Liver (tissue), 9 donors: ENCODE results near the gene GRK5. TPM values are rescaled to one million over a fixed set of nuclear protein-coding genes. Genes with fewer than 3 reads are reported as not detected.

Experiments
- DNase-seq: peaks from one replicate; pipeline ENCODE4 v3.0.0-alpha.2; 2017; ENCODE audit warnings: low spot score
- H3K27ac ChIP-seq, 2 donors: one replicate each; pipeline ENCODE4 v1.7.0; 2013; ENCODE audit warnings: inconsistent platforms in 2 of 2, low read length in 2 of 2, control low read depth in 1 of 2, low read depth in 1 of 2, mild to moderate bottlenecking in 1 of 2
- H3K27me3 ChIP-seq, 4 donors: one replicate each; pipeline versions ENCODE4 v1.6.1 to v1.7.0; 2013; ENCODE audit warnings: low read length in 3 of 4, inconsistent platforms in 1 of 4, mild to moderate bottlenecking in 1 of 4, moderate library complexity in 1 of 4; ENCODE audit not compliant: control insufficient read depth in 4 of 4, insufficient read depth in 4 of 4
- H3K36me3 ChIP-seq, 4 donors: one replicate each; pipeline versions ENCODE4 v1.6.1 to v1.7.0; 2013; ENCODE audit warnings: low read length in 3 of 4, mild to moderate bottlenecking in 3 of 4, low read depth in 1 of 4, moderate library complexity in 1 of 4; ENCODE audit not compliant: control insufficient read depth in 4 of 4, insufficient read depth in 3 of 4
- H3K4me1 ChIP-seq, 4 donors: one replicate each; pipeline versions ENCODE4 v1.6.1 to v1.7.0; 2013; ENCODE audit warnings: low read length in 3 of 4, mild to moderate bottlenecking in 3 of 4, moderate library complexity in 1 of 4; ENCODE audit not compliant: control insufficient read depth in 4 of 4, insufficient read depth in 4 of 4
- H3K4me3 ChIP-seq, 3 donors: one replicate each; pipeline versions ENCODE4 v1.6.1 to v1.7.0; 2013; ENCODE audit warnings: low read length in 3 of 3, control low read depth in 1 of 3, low read depth in 1 of 3, mild to moderate bottlenecking in 1 of 3
- H3K9ac ChIP-seq, 2 donors: one replicate each; pipeline ENCODE4 v1.7.0; 2013; ENCODE audit warnings: low read length in 2 of 2, mild to moderate bottlenecking in 2 of 2, moderate library complexity in 2 of 2, control low read depth in 1 of 2, low read depth in 1 of 2
- H3K9me3 ChIP-seq, 4 donors: one replicate each; pipeline versions ENCODE4 v1.6.1 to v1.7.0; 2013; ENCODE audit warnings: low read length in 3 of 4; ENCODE audit not compliant: control insufficient read depth in 4 of 4
- EGR1 ChIP-seq, 2 donors: IDR thresholded peaks; 2 replicates each; pipeline ENCODE4 v1.6.1; 2016 to 2018; ENCODE audit warnings: antibody characterized with exemption in 2 of 2, low read depth in 2 of 2
- FOXA1 ChIP-seq: IDR thresholded peaks from 2 replicates; pipeline ENCODE4 v1.6.1; 2016; ENCODE audit warnings: antibody characterized with exemption
- FOXA2 ChIP-seq: IDR thresholded peaks from 2 replicates; pipeline ENCODE4 v1.6.1; 2016; ENCODE audit warnings: antibody characterized with exemption
- GABPA ChIP-seq, 2 donors: IDR thresholded peaks in 1 of 2; conservative IDR thresholded peaks in 1 of 2; 2 replicates each; pipeline ENCODE4 v1.6.1; 2016; ENCODE audit warnings: antibody characterized with exemption in 2 of 2, mild to moderate bottlenecking in 1 of 2, moderate library complexity in 1 of 2
- HNF4A ChIP-seq, 2 donors: conservative IDR thresholded peaks; 2 replicates each; pipeline ENCODE4 v1.6.1; 2016; ENCODE audit warnings: antibody characterized with exemption in 2 of 2, mild to moderate bottlenecking in 2 of 2
- HNF4G ChIP-seq: IDR thresholded peaks from 2 replicates; pipeline ENCODE4 v1.6.1; 2016; ENCODE audit warnings: antibody characterized with exemption
- JUND ChIP-seq, 2 donors: IDR thresholded peaks; 2 replicates each; pipeline ENCODE4 v1.6.1; 2016; ENCODE audit warnings: antibody characterized with exemption in 2 of 2
- MAX ChIP-seq: IDR thresholded peaks from 2 replicates; pipeline ENCODE4 v1.6.1; 2016; ENCODE audit warnings: antibody characterized with exemption
- RAD21 ChIP-seq, 2 donors: IDR thresholded peaks; 2 replicates each; pipeline ENCODE4 v1.6.1; 2016; ENCODE audit warnings: antibody characterized with exemption in 2 of 2, mild to moderate bottlenecking in 2 of 2
- RXRA ChIP-seq, 2 donors: IDR thresholded peaks; 2 replicates each; pipeline ENCODE4 v1.6.1; 2017 to 2018; ENCODE audit warnings: antibody characterized with exemption in 2 of 2, mild to moderate bottlenecking in 1 of 2
- SP1 ChIP-seq: IDR thresholded peaks from 2 replicates; pipeline ENCODE4 v1.6.1; 2018; ENCODE audit warnings: antibody characterized with exemption, mild to moderate bottlenecking
- TAF1 ChIP-seq: conservative IDR thresholded peaks from 2 replicates; pipeline ENCODE4 v1.6.1; 2016; ENCODE audit warnings: antibody characterized with exemption, mild to moderate bottlenecking
- YY1 ChIP-seq: IDR thresholded peaks from 2 replicates; pipeline ENCODE4 v1.6.1; 2016; ENCODE audit warnings: antibody characterized with exemption, mild to moderate bottlenecking
- ZBTB33 ChIP-seq: IDR thresholded peaks from 2 replicates; pipeline ENCODE4 v1.6.1; 2016; ENCODE audit warnings: antibody characterized with exemption
- WGBS: extraction: QIAGEN DNeasy Blood & Tissue Kit; methylation state at CpG from one replicate; pipeline ENCODE4 v1.1.7; 2013; 5-methylcytosine and 5-hydroxymethylcytosine counted together
- polyA plus RNA-seq, 2 donors: library from polyadenylated mRNA; stranded (reverse) in 1 of 2; unstranded in 1 of 2; fragments of 200-250 nt in 1 of 2; fragments of >200 nt in 1 of 2; fragmentation: Nextera tagmentation in 1 of 2; extraction: Ambion mirVana in 1 of 2; gene quantifications; one replicate each; pipeline versions ENCODE4 v1.2.1 to v1.2.3, GENCODE V29; 2013 to 2015
- total RNA-seq, 2 donors: library from RNA; depleted of rRNA; stranded (reverse); fragments of >200 nt; gene quantifications; one replicate each; pipeline ENCODE4 v1.2.3, GENCODE V29; 2014
- TF ChIP-seq, protein P1 (sequence below): IDR thresholded peaks from 2 replicates; pipeline ENCODE4 v1.6.1; 2016; ENCODE audit warnings: antibody characterized with exemption
- TF ChIP-seq, protein P2 (sequence below): fragments of 150-350 bp; IDR thresholded peaks from 2 replicates; pipeline ENCODE4 v1.5.1; 2017; ENCODE audit warnings: improper control_type of control experiment, low read depth, low read length; ENCODE audit not compliant: missing input control
- donor health status: healthy.
- donor health status: healthy.
- donor health status: healthy.
- donor health status: healthy.
- donor health status: healthy.

Gene GRK5
- total and polyA plus RNA-seq, 4 donors = 2.1 to 6.6 (median 5.1) TPM

GRCh38 chr10:119493155-119493554, 285.8 kb downstream of the GRK5 start:
- WGBS = 74% methylated on average over 11 of the region's 11 CpGs
- TF ChIP-seq FOXA1 (no peak), HNF4G (no peak), RAD21 (IDR thresholded peaks at IDR 0.05) (no peak), GABPA (IDR thresholded peaks at IDR 0.05 in 1 of 2, conservative IDR thresholded peaks at IDR 0.05 in 1 of 2) (no peak), ZBTB33 (no peak), TAF1 (no peak), SP1 (no peak), HNF4A (conservative IDR thresholded peaks at IDR 0.05) (no peak)
- TF ChIP-seq, protein P1, sequence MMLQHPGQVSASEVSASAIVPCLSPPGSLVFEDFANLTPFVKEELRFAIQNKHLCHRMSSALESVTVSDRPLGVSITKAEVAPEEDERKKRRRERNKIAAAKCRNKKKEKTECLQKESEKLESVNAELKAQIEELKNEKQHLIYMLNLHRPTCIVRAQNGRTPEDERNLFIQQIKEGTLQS = no peak
- H3K9me3 ChIP-seq = no peaks in the 10 kb centered on the region
- no peak overlapping the region for H3K9ac ChIP-seq
- no peak for DNase-seq
- no peaks in the 10 kb centered on the region for H3K27me3 ChIP-seq
- no peak overlapping the region for H3K27ac ChIP-seq
- H3K4me3 ChIP-seq = no peak overlapping the region
- no peaks in the 10 kb centered on the region for H3K36me3 ChIP-seq
- no peaks in the 10 kb centered on the region for H3K4me1 ChIP-seq

- Histone ChIP-seq H3K9ac (no peak overlapping the region), H3K9me3 (no peaks in the 10 kb centered on the region), H3K27ac (no peak overlapping the region), H3K4me3 (no peak overlapping the region), H3K4me1 (no peaks in the 10 kb centered on the region), H3K36me3 (no peaks in the 10 kb centered on the region), H3K27me3 (no peaks in the 10 kb centered on the region)
- TF ChIP-seq, protein P2, sequence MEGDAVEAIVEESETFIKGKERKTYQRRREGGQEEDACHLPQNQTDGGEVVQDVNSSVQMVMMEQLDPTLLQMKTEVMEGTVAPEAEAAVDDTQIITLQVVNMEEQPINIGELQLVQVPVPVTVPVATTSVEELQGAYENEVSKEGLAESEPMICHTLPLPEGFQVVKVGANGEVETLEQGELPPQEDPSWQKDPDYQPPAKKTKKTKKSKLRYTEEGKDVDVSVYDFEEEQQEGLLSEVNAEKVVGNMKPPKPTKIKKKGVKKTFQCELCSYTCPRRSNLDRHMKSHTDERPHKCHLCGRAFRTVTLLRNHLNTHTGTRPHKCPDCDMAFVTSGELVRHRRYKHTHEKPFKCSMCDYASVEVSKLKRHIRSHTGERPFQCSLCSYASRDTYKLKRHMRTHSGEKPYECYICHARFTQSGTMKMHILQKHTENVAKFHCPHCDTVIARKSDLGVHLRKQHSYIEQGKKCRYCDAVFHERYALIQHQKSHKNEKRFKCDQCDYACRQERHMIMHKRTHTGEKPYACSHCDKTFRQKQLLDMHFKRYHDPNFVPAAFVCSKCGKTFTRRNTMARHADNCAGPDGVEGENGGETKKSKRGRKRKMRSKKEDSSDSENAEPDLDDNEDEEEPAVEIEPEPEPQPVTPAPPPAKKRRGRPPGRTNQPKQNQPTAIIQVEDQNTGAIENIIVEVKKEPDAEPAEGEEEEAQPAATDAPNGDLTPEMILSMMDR = no peak
- TF ChIP-seq GABPA (IDR thresholded peaks at IDR 0.05 in 1 of 2, conservative IDR thresholded peaks at IDR 0.05 in 1 of 2) (no peak), RXRA (IDR thresholded peaks at IDR 0.05) (no peak), JUND (IDR thresholded peaks at IDR 0.05) (no peak), FOXA2 (no peak), ZBTB33 (no peak), EGR1 (IDR thresholded peaks at IDR 0.05; ENCODE audit: low read depth in 2 of 2) (no peak), YY1 (no peak), HNF4G (no peak), RAD21 (IDR thresholded peaks at IDR 0.05) (no peak), SP1 (no peak), HNF4A (conservative IDR thresholded peaks at IDR 0.05) (no peak), MAX (no peak), TAF1 (no peak)
- TF ChIP-seq, protein P1 = no peak
- 78% methylated on average over 6 of the region's 6 CpGs for WGBS
- no peak for DNase-seq
These were observed 287.1 kb downstream of the GRK5 start for GRCh38 chr10:119494236-119495020.
